Measurements from ENCODE around the gene PRR16.

PRR16 gene

GRCh38 chr5:120463006-120463680 lies 957 bp upstream of the PRR16 start:
- in situ Hi-C loops (cut with HindIII; ENCODE audit: low sequenced_read_pairs): no loop called here

- in situ Hi-C loops (cut with HindIII; ENCODE audit: low sequenced_read_pairs): loop anchor here (5.0 kb wide), 1 partner anchor 33 kb away; no protein-coding TSS in a partner anchor
Observed at GRCh38 chr5:120464627-120465435, 731 bp downstream of the PRR16 start.

GRCh38 chr5:120465436-120465961 lies 1.4 kb downstream of the PRR16 start:
- in situ Hi-C loops (cut with HindIII; ENCODE audit: low sequenced_read_pairs): loop anchor here (5.0 kb wide), 1 partner anchor 33 kb away; no protein-coding TSS in a partner anchor

GRCh38 chr5:120466341-120467006 lies 2.4 kb downstream of the PRR16 start:
- in situ Hi-C loops (cut with HindIII; ENCODE audit: low sequenced_read_pairs): loop anchor here (5.0 kb wide), 1 partner anchor 34 kb away; no protein-coding TSS in a partner anchor

- in situ Hi-C loops (cut with HindIII; ENCODE audit: low sequenced_read_pairs): no loop called here
Observed at GRCh38 chr5:120471971-120472370, 7.9 kb downstream of the PRR16 start.

GRCh38 chr5:120472911-120473310 lies 8.8 kb downstream of the PRR16 start:
- in situ Hi-C loops (cut with HindIII; ENCODE audit: low sequenced_read_pairs): no loop called here

GRCh38 chr5:120473332-120473731 lies 9.2 kb downstream of the PRR16 start:
- in situ Hi-C loops (cut with HindIII; ENCODE audit: low sequenced_read_pairs): no loop called here

GRCh38 chr5:120476063-120476462 lies 12.0 kb downstream of the PRR16 start:
- in situ Hi-C loops (cut with HindIII; ENCODE audit: low sequenced_read_pairs): no loop called here

GRCh38 chr5:120479066-120479465 lies 15.0 kb downstream of the PRR16 start:
- in situ Hi-C loops (cut with HindIII; ENCODE audit: low sequenced_read_pairs): no loop called here

GRCh38 chr5:120499876-120500563 lies 35.9 kb downstream of the PRR16 start:
- in situ Hi-C loops (cut with HindIII; ENCODE audit: low sequenced_read_pairs): no loop called here

- in situ Hi-C loops (cut with HindIII; ENCODE audit: low sequenced_read_pairs): no loop called here
Observed at GRCh38 chr5:120502531-120502930, 38.4 kb downstream of the PRR16 start.

GRCh38 chr5:120503341-120503740 lies 39.2 kb downstream of the PRR16 start:
- in situ Hi-C loops (cut with HindIII; ENCODE audit: low sequenced_read_pairs): no loop called here

- in situ Hi-C loops (cut with HindIII; ENCODE audit: low sequenced_read_pairs): no loop called here
Observed at GRCh38 chr5:120504057-120504456, 40.0 kb downstream of the PRR16 start.

GRCh38 chr5:120507197-120507596 lies 43.1 kb downstream of the PRR16 start:
- in situ Hi-C loops (cut with HindIII; ENCODE audit: low sequenced_read_pairs): no loop called here

GRCh38 chr5:120507800-120508463 lies 43.8 kb downstream of the PRR16 start:
- in situ Hi-C loops (cut with HindIII; ENCODE audit: low sequenced_read_pairs): no loop called here

GRCh38 chr5:120509053-120509452 lies 45.0 kb downstream of the PRR16 start:
- in situ Hi-C loops (cut with HindIII; ENCODE audit: low sequenced_read_pairs): no loop called here

- in situ Hi-C loops (cut with HindIII; ENCODE audit: low sequenced_read_pairs): no loop called here
Observed at GRCh38 chr5:120510098-120510637, 46.1 kb downstream of the PRR16 start.

GRCh38 chr5:120510994-120511686 lies 47.0 kb downstream of the PRR16 start:
- in situ Hi-C loops (cut with HindIII; ENCODE audit: low sequenced_read_pairs): no loop called here

GRCh38 chr5:120512068-120512467 lies 48.0 kb downstream of the PRR16 start:
- in situ Hi-C loops (cut with HindIII; ENCODE audit: low sequenced_read_pairs): no loop called here
